ENCODE measurements around the gene TMEM175. TPM values are rescaled to one million over a fixed set of nuclear protein-coding genes. Genes with fewer than 3 reads are reported as not detected.

TMEM175 gene
- total RNA-seq, 3 donors from 2014 or later: 26.2 to 32.2 (median 28.2) TPM

DNA sequence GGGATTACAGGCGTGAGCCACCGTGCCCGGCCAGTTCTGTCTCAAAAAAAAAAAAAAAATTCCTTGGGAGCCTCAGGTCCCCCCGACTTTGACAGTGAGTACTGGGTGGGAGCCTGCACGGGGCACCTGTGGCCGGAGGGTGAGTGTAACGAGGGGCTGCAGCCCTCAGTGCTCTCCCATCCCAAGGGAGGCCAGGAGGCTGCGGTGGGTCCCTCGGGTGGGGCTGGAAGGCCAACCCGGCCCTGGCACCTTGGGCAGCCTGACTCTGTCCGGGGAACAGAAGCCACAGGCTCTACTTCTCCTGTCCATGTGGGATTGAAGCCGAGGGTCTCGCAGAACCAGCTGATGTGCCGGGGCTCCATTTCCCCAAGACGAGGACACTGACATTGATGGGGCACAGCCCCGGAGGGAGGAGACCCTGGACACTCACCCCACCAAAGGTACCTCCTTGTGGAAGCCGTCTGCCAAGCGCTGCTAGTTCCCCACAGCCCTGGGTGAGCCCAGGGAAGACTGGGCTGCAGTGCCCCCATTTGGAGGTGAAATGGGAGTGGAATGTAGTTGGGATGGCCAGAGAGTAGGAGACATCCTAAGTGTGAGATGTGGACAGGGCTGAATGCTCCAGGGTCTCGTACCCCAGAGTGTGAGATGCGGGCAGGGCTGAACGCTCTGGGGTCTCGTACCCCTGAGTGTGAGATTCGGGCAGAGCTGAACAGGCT is 63.2 kb downstream of the TMEM175 start:
- no peak for DNase-seq (ENCODE audit: low spot score in 2 of 2)
- Histone ChIP-seq H3K27ac (no peak overlapping the region), H3K27me3 (peaks cover 0 to 22% of the 10 kb centered on the region in 2 donors), H3K9me3 (no peaks in the 10 kb centered on the region), H3K36me3 (no peaks in the 10 kb centered on the region), H3K4me3 (no peak overlapping the region), H3K4me1 (no peaks in the 10 kb centered on the region)
- intact Hi-C loops (cut with DNase I; ENCODE audit: low total_unique reads): loop anchor here (10.0 kb wide), 1 partner anchor 321 kb away; the partner anchor contains the start of genes ATP5ME and MYL5
- TF ChIP-seq POLR2A (IDR thresholded peaks at IDR 0.05) (no peak), POLR2AphosphoS5 (IDR thresholded peaks at IDR 0.05) (no peak)
- TF ChIP-seq, protein P1, sequence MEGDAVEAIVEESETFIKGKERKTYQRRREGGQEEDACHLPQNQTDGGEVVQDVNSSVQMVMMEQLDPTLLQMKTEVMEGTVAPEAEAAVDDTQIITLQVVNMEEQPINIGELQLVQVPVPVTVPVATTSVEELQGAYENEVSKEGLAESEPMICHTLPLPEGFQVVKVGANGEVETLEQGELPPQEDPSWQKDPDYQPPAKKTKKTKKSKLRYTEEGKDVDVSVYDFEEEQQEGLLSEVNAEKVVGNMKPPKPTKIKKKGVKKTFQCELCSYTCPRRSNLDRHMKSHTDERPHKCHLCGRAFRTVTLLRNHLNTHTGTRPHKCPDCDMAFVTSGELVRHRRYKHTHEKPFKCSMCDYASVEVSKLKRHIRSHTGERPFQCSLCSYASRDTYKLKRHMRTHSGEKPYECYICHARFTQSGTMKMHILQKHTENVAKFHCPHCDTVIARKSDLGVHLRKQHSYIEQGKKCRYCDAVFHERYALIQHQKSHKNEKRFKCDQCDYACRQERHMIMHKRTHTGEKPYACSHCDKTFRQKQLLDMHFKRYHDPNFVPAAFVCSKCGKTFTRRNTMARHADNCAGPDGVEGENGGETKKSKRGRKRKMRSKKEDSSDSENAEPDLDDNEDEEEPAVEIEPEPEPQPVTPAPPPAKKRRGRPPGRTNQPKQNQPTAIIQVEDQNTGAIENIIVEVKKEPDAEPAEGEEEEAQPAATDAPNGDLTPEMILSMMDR (IDR thresholded peaks at IDR 0.05): no peak

DNA sequence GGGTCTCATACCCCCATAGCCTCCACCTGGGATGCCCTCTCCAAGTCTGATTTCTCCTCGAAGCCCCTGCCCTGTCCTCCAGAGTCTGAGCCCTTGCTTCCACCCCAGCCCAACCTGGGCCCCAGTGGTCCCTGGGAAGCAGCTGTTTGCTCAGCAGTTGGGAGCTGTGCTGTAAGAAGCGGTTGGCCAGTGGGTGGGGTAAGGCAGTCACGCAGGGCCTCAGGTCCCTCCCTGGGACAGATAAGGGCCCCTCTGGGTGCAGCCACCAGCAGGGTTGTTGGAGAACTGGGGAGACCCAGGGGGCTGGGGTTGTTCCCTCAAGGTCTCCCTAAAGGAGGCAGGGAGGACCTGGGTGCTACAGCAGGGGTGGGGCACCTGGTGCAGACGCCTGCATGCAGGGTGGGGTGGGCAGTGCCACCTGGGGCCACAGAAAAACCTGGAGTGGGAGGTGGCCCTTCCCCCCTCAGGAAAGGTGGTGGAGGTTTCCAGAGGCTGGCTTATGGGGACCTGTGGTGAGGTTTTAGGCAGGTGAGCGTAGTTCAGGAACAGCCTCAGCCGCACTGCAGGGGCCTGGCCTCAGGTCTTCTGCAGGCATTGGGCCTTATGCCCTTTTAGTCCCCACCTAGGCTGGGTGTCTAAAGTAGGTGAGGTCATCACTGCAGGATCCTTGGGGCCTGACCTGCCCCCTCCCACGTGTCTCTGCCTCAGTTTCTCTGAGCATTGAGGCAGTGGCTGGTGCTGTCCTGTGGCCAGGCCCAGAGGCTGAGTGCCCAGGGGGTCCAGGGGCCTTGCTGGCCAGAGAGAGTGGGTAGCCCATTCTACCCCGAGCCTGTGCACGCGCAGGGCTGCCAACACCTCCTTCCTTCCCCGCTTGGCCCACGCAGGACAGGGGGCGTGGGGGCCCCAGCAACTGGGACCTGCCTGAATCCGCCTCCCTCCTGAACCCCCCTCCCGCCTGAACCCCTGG is 64.1 kb downstream of the TMEM175 start:
- Histone ChIP-seq H3K27me3 (peaks cover 0 to 31% of the 10 kb centered on the region in 2 donors), H3K9me3 (no peaks in the 10 kb centered on the region), H3K36me3 (no peaks in the 10 kb centered on the region), H3K4me1 (no peaks in the 10 kb centered on the region), H3K27ac (no peak overlapping the region), H3K4me3 (peak overlapping the region in 1 of 3 donors; percentile 65)
- TF ChIP-seq POLR2AphosphoS5 (IDR thresholded peaks at IDR 0.05) (no peak), POLR2A (IDR thresholded peaks at IDR 0.05) (no peak)
- TF ChIP-seq, protein P1 (IDR thresholded peaks at IDR 0.05): no peak
- no peak for DNase-seq (ENCODE audit: low spot score in 2 of 2)
- intact Hi-C loops (cut with DNase I; ENCODE audit: low total_unique reads): loop anchor here (10.0 kb wide), 1 partner anchor 322 kb away; the partner anchor contains the start of genes ATP5ME and MYL5

- intact Hi-C loops (cut with DNase I; ENCODE audit: low total_unique reads): loop anchor here (10.0 kb wide), 1 partner anchor 322 kb away; the partner anchor contains the start of genes ATP5ME and MYL5
- H3K9me3 ChIP-seq: no peaks in the 10 kb centered on the region
- no peak for DNase-seq (ENCODE audit: low spot score in 2 of 2)
- H3K4me3 ChIP-seq: peak overlapping the region in 2 of 3 donors; percentile 48 to 65
- peaks cover 2 to 37% of the 10 kb centered on the region in 2 donors for H3K27me3 ChIP-seq
- no peaks in the 10 kb centered on the region for H3K36me3 ChIP-seq
- H3K27ac ChIP-seq: no peak overlapping the region
- TF ChIP-seq POLR2AphosphoS5 (IDR thresholded peaks at IDR 0.05) (no peak), POLR2A (IDR thresholded peaks at IDR 0.05) (no peak)
- TF ChIP-seq, protein P1 (IDR thresholded peaks at IDR 0.05): no peak
- no peaks in the 10 kb centered on the region for H3K4me1 ChIP-seq
Measured at GRCh38 chr4:996997-997374, 64.7 kb downstream of the TMEM175 start.

DNA sequence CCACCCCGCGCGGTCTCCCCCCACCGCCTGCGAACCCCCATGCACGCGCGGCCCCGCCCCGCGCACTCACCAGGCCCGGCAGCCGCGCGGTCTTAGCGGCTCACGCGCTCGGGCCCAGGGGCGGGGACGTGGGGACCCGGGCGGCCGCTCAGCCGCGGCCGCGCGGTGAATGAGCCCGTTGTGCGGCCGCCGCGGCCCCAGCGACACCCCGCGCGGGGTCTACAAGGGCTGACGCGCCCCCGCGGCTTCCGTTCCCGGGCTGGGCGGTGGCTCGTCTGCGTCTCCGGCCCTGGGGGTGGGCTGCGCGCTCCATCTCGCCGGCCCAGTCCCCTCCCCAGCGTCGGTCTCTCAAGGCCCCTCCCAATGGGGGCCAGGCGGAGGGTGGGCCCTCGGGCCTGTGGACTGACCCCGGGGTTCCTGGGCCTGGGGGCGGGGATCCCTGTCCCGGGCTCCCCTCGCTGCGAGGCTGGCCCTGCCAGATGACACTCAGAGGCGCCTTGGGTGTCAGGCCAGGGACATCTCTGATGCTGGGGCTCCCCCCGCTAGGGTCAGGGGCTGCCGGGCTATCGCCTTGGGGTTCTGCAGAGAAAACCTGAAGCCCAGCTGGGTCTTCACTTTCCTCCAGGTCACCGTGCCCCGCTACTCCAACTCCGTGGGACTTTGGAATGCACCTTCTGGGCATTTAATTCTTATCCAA is 65.3 kb downstream of the TMEM175 start:
- no peak for DNase-seq (ENCODE audit: low spot score in 2 of 2)
- H3K27ac ChIP-seq: no peak overlapping the region
- H3K9me3 ChIP-seq: no peaks in the 10 kb centered on the region
- no peaks in the 10 kb centered on the region for H3K36me3 ChIP-seq
- H3K27me3 ChIP-seq: peaks cover 4 to 43% of the 10 kb centered on the region in 2 donors
- peak overlapping the region in 2 of 3 donors; percentile 48 to 65 for H3K4me3 ChIP-seq
- no peak for TF ChIP-seq POLR2A (IDR thresholded peaks at IDR 0.05)
- TF ChIP-seq POLR2AphosphoS5 (IDR thresholded peaks at IDR 0.05): no peak
- TF ChIP-seq, protein P1 (IDR thresholded peaks at IDR 0.05): no peak
- intact Hi-C loops (cut with DNase I; ENCODE audit: low total_unique reads): loop anchor here (10.0 kb wide), 1 partner anchor 323 kb away; the partner anchor contains the start of genes ATP5ME and MYL5
- H3K4me1 ChIP-seq: peaks cover 3 to 5% of the 10 kb centered on the region in 2 donors

All from breast epithelium (tissue), 4 donors.